Measurements from ENCODE around the gene CMSS1. TPM values are rescaled to one million over a fixed set of nuclear protein-coding genes. Genes with fewer than 3 reads are reported as not detected.
A peak's percentile ranks its signal among the peaks of the same experiment; 100 is the strongest.

Gene CMSS1
- total and polyA plus RNA-seq, 8 donors = 2.7 to 33.3 (median 22.1) TPM

- H3K9me3 ChIP-seq = no peaks in the 10 kb centered on the region
- no peak for DNase-seq
- H3K4me3 ChIP-seq = no peak overlapping the region
- peaks cover 0 to 13% (median 3%) of the 10 kb centered on the region in 4 donors for H3K4me1 ChIP-seq
- H3K27me3 ChIP-seq = no peaks in the 10 kb centered on the region
- H3K27ac ChIP-seq = no peak overlapping the region
- H3K36me3 ChIP-seq = no peaks in the 10 kb centered on the region
- intact Hi-C loops (cut with DNase I; ENCODE audit: low total_unique reads) = no loop called here
- TF ChIP-seq POLR2AphosphoS5 (IDR thresholded peaks at IDR 0.05) = no peak
- no peak for TF ChIP-seq EP300 (IDR thresholded peaks at IDR 0.05)
- no peak for TF ChIP-seq POLR2A (IDR thresholded peaks at IDR 0.05)
- TF ChIP-seq CTCF (IDR thresholded peaks at IDR 0.05) = no peak
These were observed 74.7 kb downstream of the CMSS1 start for GRCh38 chr3:99892332-99892731.

- no peaks in the 10 kb centered on the region for H3K27me3 ChIP-seq
- H3K4me3 ChIP-seq = no peak overlapping the region
- 76 to 90% (median 85%) methylated on average over 3 of the region's 3 CpGs for WGBS, 5 donors
- intact Hi-C loops (cut with DNase I; ENCODE audit: low total_unique reads) = no loop called here
- no peak for TF ChIP-seq CTCF (IDR thresholded peaks at IDR 0.05)
- TF ChIP-seq POLR2AphosphoS5 (IDR thresholded peaks at IDR 0.05) = no peak
- no peak for TF ChIP-seq EP300 (IDR thresholded peaks at IDR 0.05)
- TF ChIP-seq POLR2A (IDR thresholded peaks at IDR 0.05) = no peak
- peaks cover 0 to 14% (median 3%) of the 10 kb centered on the region in 4 donors for H3K4me1 ChIP-seq
- no peaks in the 10 kb centered on the region for H3K9me3 ChIP-seq
- H3K27ac ChIP-seq = no peak overlapping the region
- no peak for DNase-seq
- H3K36me3 ChIP-seq = no peaks in the 10 kb centered on the region
These were observed 77.6 kb downstream of the CMSS1 start for GRCh38 chr3:99895131-99895696.

- peak overlapping the region in 2 of 5 donors; percentile 1 to 42 for H3K27ac ChIP-seq
- H3K27me3 ChIP-seq = no peaks in the 10 kb centered on the region
- no peaks in the 10 kb centered on the region for H3K36me3 ChIP-seq
- intact Hi-C loops (cut with DNase I; ENCODE audit: low total_unique reads) = no loop called here
- no peak for TF ChIP-seq CTCF (IDR thresholded peaks at IDR 0.05)
- no peak for TF ChIP-seq POLR2AphosphoS5 (IDR thresholded peaks at IDR 0.05)
- no peak for TF ChIP-seq POLR2A (IDR thresholded peaks at IDR 0.05)
- TF ChIP-seq EP300 (IDR thresholded peaks at IDR 0.05) = no peak
- no peaks in the 10 kb centered on the region for H3K9me3 ChIP-seq
- WGBS, 5 donors = 51 to 65% (median 52%) methylated on average over 2 of the region's 2 CpGs
- peak in 1 of 2 donors; percentile 49 for DNase-seq
- H3K4me1 ChIP-seq = peaks cover 3 to 20% (median 8%) of the 10 kb centered on the region in 4 donors
- H3K4me3 ChIP-seq = no peak overlapping the region
These were observed 78.2 kb downstream of the CMSS1 start for GRCh38 chr3:99895703-99896441.

- H3K27ac ChIP-seq = peak overlapping the region in 2 of 5 donors; percentile 1 to 42
- no peaks in the 10 kb centered on the region for H3K27me3 ChIP-seq
- no peak overlapping the region for H3K4me3 ChIP-seq
- peaks cover 4 to 27% (median 11%) of the 10 kb centered on the region in 4 donors for H3K4me1 ChIP-seq
- no peaks in the 10 kb centered on the region for H3K9me3 ChIP-seq
- DNase-seq = no peak
- intact Hi-C loops (cut with DNase I; ENCODE audit: low total_unique reads) = no loop called here
- TF ChIP-seq POLR2A (IDR thresholded peaks at IDR 0.05) = no peak
- no peak for TF ChIP-seq CTCF (IDR thresholded peaks at IDR 0.05)
- 78 to 95% (median 84%) methylated on average over 3 of the region's 3 CpGs for WGBS, 5 donors
- H3K36me3 ChIP-seq = no peaks in the 10 kb centered on the region
These were observed 78.8 kb downstream of the CMSS1 start for GRCh38 chr3:99896482-99896881.
